ENCODE measurements around the gene VMP1.
"Not testable (repeated sequence)": the region's sequence is repeated elsewhere in the genome, so short reads cannot be mapped to it uniquely, and the experiment has no call there.

VMP1 gene

GRCh38 chr17:59863616-59864015, 156.2 kb downstream of the VMP1 start:
- DNase-seq (ENCODE audit: low read depth, low spot score), result no peak
- TF ChIP-seq CTCF (IDR thresholded peaks at IDR 0.05; ENCODE audit: low read depth, low read length), result no peak
- in situ Hi-C loops (cut with HindIII; ENCODE audit: low sequenced_read_pairs), result no loop called here
- H3K4me3 ChIP-seq (ENCODE audit: low read depth, low read length), result no peak overlapping the region

GRCh38 chr17:59869941-59870218, 162.4 kb downstream of the VMP1 start:
- DNase-seq (ENCODE audit: low read depth, low spot score), result no peak
- TF ChIP-seq CTCF (IDR thresholded peaks at IDR 0.05; ENCODE audit: low read depth, low read length), result no peak
- no peak overlapping the region for H3K4me3 ChIP-seq (ENCODE audit: low read depth, low read length)
- in situ Hi-C loops (cut with HindIII; ENCODE audit: low sequenced_read_pairs), result no loop called here

- in situ Hi-C loops (cut with HindIII; ENCODE audit: low sequenced_read_pairs), result no loop called here
- H3K4me3 ChIP-seq (ENCODE audit: low read depth, low read length), result no peak overlapping the region
- TF ChIP-seq CTCF (IDR thresholded peaks at IDR 0.05; ENCODE audit: low read depth, low read length), result no peak
- DNase-seq (ENCODE audit: low read depth, low spot score), result no peak
These were observed 163.0 kb downstream of the VMP1 start for GRCh38 chr17:59870482-59870881.

- no peak for DNase-seq (ENCODE audit: low read depth, low spot score)
- in situ Hi-C loops (cut with HindIII; ENCODE audit: low sequenced_read_pairs), result no loop called here
- TF ChIP-seq CTCF (IDR thresholded peaks at IDR 0.05; ENCODE audit: low read depth, low read length), result no peak
- H3K4me3 ChIP-seq (ENCODE audit: low read depth, low read length), result no peak overlapping the region
These were observed 164.9 kb downstream of the VMP1 start for GRCh38 chr17:59872351-59872750.

- DNase-seq (ENCODE audit: low read depth, low spot score); H3K4me3 ChIP-seq (ENCODE audit: low read depth, low read length); in situ Hi-C loops (cut with HindIII; ENCODE audit: low sequenced_read_pairs): not testable (repeated sequence)
These were observed 166.0 kb downstream of the VMP1 start for GRCh38 chr17:59873414-59873813.

GRCh38 chr17:59874376-59874775, 166.9 kb downstream of the VMP1 start:
- TF ChIP-seq CTCF (IDR thresholded peaks at IDR 0.05; ENCODE audit: low read depth, low read length), result no peak
- in situ Hi-C loops (cut with HindIII; ENCODE audit: low sequenced_read_pairs), result no loop called here
- no peak overlapping the region for H3K4me3 ChIP-seq (ENCODE audit: low read depth, low read length)
- DNase-seq (ENCODE audit: low read depth, low spot score), result no peak

- in situ Hi-C loops (cut with HindIII; ENCODE audit: low sequenced_read_pairs), result no loop called here
- TF ChIP-seq CTCF (IDR thresholded peaks at IDR 0.05; ENCODE audit: low read depth, low read length), result no peak
- DNase-seq (ENCODE audit: low read depth, low spot score), result no peak
- H3K4me3 ChIP-seq (ENCODE audit: low read depth, low read length), result no peak overlapping the region
These were observed 168.7 kb downstream of the VMP1 start for GRCh38 chr17:59876107-59876506.

Data from astrocyte of the spinal cord (primary cell).